Inflammatory macrophage treated with lipopolysaccharide for 4 hours (primary cell): ENCODE data around the gene ARF6.

Source experiments
- DNase-seq: peaks from one replicate; pipeline ENCODE4 v3.0.0-alpha.2; 2020

The ARF6 gene

DNA sequence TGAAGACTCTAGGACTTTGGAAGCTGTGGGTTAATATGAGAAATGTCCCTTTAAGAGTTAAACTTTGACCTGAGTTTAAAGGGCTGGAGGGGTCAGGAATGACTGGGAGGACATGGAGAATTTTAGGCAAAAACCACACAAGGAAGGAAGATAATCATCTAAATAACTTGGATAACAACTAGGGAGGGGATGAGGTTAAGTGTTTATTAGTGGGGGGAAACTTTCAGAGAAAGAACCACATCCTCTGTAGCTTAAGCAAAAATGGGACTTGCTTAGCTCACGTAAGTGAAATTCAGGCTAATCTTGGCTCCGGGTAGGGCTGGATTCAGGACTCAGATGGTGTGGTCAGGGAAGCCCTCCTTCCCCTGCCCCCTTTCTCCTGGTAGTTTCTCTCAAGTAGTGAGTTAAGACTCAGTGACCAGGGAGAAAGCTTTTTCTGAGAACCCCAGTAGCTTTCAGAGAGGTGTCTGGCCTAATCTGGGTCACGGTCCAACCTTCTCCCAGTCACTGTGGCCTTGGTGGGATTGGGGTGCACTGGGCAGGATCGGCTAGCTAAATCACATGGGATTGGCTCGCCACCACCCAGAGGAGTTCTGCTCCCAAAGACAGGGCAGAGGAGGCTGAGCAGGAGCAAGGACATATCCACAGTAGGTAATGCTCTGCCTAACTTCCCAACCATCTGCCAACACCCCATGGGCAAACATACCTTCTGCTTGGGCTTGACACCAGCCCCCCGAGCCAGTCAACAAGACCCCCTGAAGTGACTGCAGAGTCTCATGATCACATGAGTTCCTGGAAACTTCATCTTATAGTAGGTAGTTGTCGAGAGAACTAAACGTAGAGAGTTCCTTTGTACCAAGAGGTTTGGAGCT, 52.8 kb downstream of the ARF6 start:
- DNase-seq = no peak
